Natural killer cell (primary cell): ENCODE results near the gene POLR1A. TPM values are rescaled to one million over a fixed set of nuclear protein-coding genes. Genes with fewer than 3 reads are reported as not detected.

Source experiments
- ATAC-seq, 3 donors: fragments of 150-1000 bp in 2 of 3; fragments of 200-7000 bp in 1 of 3; cut with Tn5 transposase; 1 replicate in 1 of 3; 2 replicates in 2 of 3; pipeline ENCODE4 v1.10.0; 2021; ENCODE audit warnings: mild to moderate bottlenecking in 2 of 3, moderate library complexity in 2 of 3
- DNase-seq, 2 donors: peaks; one replicate each; pipeline versions ENCODE4 v3.0.0 to v3.0.0-alpha.2; 2013 to 2021; ENCODE audit warnings: mixed read lengths in 1 of 2
- H3K27ac ChIP-seq: one replicate; pipeline ENCODE4 v1.5.1; 2013; ENCODE audit warnings: mild to moderate bottlenecking, low read length
- H3K27me3 ChIP-seq: one replicate; pipeline ENCODE4 v1.6.1; 2013; ENCODE audit warnings: low read length; ENCODE audit not compliant: control insufficient read depth, insufficient read depth
- H3K36me3 ChIP-seq: one replicate; pipeline ENCODE4 v1.6.1; 2013; ENCODE audit warnings: low read length; ENCODE audit not compliant: control insufficient read depth, insufficient read depth
- H3K4me1 ChIP-seq: one replicate; pipeline ENCODE4 v1.6.1; 2013; ENCODE audit warnings: low read length; ENCODE audit not compliant: control insufficient read depth, insufficient read depth
- H3K4me3 ChIP-seq: one replicate; pipeline ENCODE4 v1.5.1; 2013; ENCODE audit warnings: low read length
- H3K9me3 ChIP-seq: one replicate; pipeline ENCODE4 v1.6.1; 2013; ENCODE audit warnings: low read length; ENCODE audit not compliant: control insufficient read depth, insufficient read depth
- H3K27ac Mint-ChIP-seq, 2 donors: one replicate each; pipeline ENCODE4 v1.8.0; 2022; ENCODE audit warnings: mild to moderate bottlenecking in 2 of 2, mixed read lengths in 2 of 2, moderate library complexity in 1 of 2
- H3K27me3 Mint-ChIP-seq, 2 donors: one replicate each; pipeline ENCODE4 v1.8.0; 2022; ENCODE audit warnings: low read depth in 2 of 2, mixed read lengths in 2 of 2
- H3K36me3 Mint-ChIP-seq: one replicate; pipeline ENCODE4 v1.8.0; 2022; ENCODE audit warnings: mixed read lengths
- H3K4me1 Mint-ChIP-seq, 2 donors: one replicate each; pipeline ENCODE4 v1.8.0; 2022; ENCODE audit warnings: mixed read lengths in 2 of 2
- H3K4me3 Mint-ChIP-seq: one replicate; pipeline ENCODE4 v1.8.0; 2022; ENCODE audit warnings: mild to moderate bottlenecking, moderate library complexity, mixed read lengths
- H3K9me3 Mint-ChIP-seq, 2 donors: one replicate each; pipeline ENCODE4 v1.8.0; 2022; ENCODE audit warnings: mixed read lengths in 2 of 2
- CTCF ChIP-seq: fragments of 200-600 bp; IDR thresholded peaks from one replicate; pipeline ENCODE4 v1.8.0; 2022; ENCODE audit warnings: antibody characterized with exemption
- WGBS: methylation state at CpG from one replicate; pipeline ENCODE4 v1.1.7; 2013; ENCODE audit warnings: missing lambda C conversion rate; ENCODE audit not compliant: insufficient coverage; 5-methylcytosine and 5-hydroxymethylcytosine counted together
- intact Hi-C: fragments of 100-400 bp; cut with micrococcal nuclease; formaldehyde crosslinking; loops from one replicate; pipeline ENCODE4 v1.14.2; 2022
- total RNA-seq, 4 donors: library from RNA; stranded (reverse); fragments of 120-200 nt in 1 of 4; gene quantifications; one replicate each; pipeline versions ENCODE4 v1.2.3 to v1.2.4, GENCODE V29; 2013 to 2022

Gene POLR1A
- total RNA-seq, 3 donors from 2014 or later (not counting 1 experiment from before 2014, with no cell fraction given) = 19.7 to 26.5 (median 22.8) TPM

- no peaks in the 10 kb centered on the region for H3K27me3 Mint-ChIP-seq
- no peaks in the 10 kb centered on the region for H3K27me3 ChIP-seq
- intact Hi-C loops = no loop called here
- H3K4me1 Mint-ChIP-seq = peaks cover 0 to 7% of the 10 kb centered on the region in 2 donors
- no peak overlapping the region for H3K27ac ChIP-seq
- no peaks in the 10 kb centered on the region for H3K36me3 Mint-ChIP-seq
- no peaks in the 10 kb centered on the region for H3K36me3 ChIP-seq
- DNase-seq (no peak), ATAC-seq (no peak)
- no peaks in the 10 kb centered on the region for H3K9me3 ChIP-seq
- no peak for TF ChIP-seq CTCF
- no peak overlapping the region for H3K4me3 Mint-ChIP-seq
- WGBS = 98% methylated on average over 9 of the region's 9 CpGs
- no peaks in the 10 kb centered on the region for H3K9me3 Mint-ChIP-seq
- H3K27ac Mint-ChIP-seq = no peak overlapping the region
- no peak overlapping the region for H3K4me3 ChIP-seq
- no peaks in the 10 kb centered on the region for H3K4me1 ChIP-seq
Observed at GRCh38 chr2:85986121-85986520, 119.6 kb downstream of the POLR1A start.

DNA sequence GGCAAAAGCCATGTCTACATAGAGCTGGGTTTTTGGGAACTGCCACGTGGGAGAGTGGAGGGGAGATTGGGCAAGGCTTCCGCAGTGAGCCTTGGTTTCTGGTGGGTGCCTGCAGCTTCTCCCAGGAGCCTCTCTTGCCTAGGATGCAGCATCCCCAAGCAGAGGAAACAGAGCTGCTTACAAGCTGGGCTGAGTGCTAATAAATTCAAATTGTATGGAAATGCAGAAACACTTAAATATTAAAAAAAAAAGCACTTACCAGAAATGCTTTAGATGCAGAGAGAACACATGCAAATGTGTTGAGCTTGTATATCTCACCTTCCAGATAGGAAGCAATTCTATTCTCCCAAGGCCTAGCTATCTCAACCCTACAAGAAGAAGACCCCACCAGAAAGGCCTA is 120.9 kb downstream of the POLR1A start:
- Histone ChIP-seq H3K4me3 (no peak overlapping the region), H3K36me3 (no peaks in the 10 kb centered on the region), H3K4me1 (no peaks in the 10 kb centered on the region), H3K9me3 (no peaks in the 10 kb centered on the region), H3K27me3 (no peaks in the 10 kb centered on the region), H3K27ac (no peak overlapping the region)
- H3K27ac Mint-ChIP-seq = no peak overlapping the region
- no peak for TF ChIP-seq CTCF
- no peaks in the 10 kb centered on the region for H3K9me3 Mint-ChIP-seq
- peaks cover 0 to 8% of the 10 kb centered on the region in 2 donors for H3K27me3 Mint-ChIP-seq
- peaks cover 0 to 14% of the 10 kb centered on the region in 2 donors for H3K4me1 Mint-ChIP-seq
- 90% methylated on average over 2 of the region's 2 CpGs for WGBS
- H3K36me3 Mint-ChIP-seq = no peaks in the 10 kb centered on the region
- H3K4me3 Mint-ChIP-seq = no peak overlapping the region
- no peak for DNase-seq
- intact Hi-C loops = no loop called here
- no peak for ATAC-seq

GRCh38 chr2:85983766-85984165 is 121.9 kb downstream of the POLR1A start:
- Mint-ChIP-seq H3K9me3 (no peaks in the 10 kb centered on the region), H3K27me3 (peaks cover 0 to 8% of the 10 kb centered on the region in 2 donors), H3K27ac (no peak overlapping the region), H3K4me1 (peaks cover 0 to 12% of the 10 kb centered on the region in 2 donors), H3K4me3 (no peak overlapping the region), H3K36me3 (no peaks in the 10 kb centered on the region)
- no peak for TF ChIP-seq CTCF
- Histone ChIP-seq H3K27me3 (no peaks in the 10 kb centered on the region), H3K4me3 (no peak overlapping the region), H3K4me1 (no peaks in the 10 kb centered on the region), H3K27ac (no peak overlapping the region), H3K36me3 (no peaks in the 10 kb centered on the region), H3K9me3 (no peaks in the 10 kb centered on the region)
- ATAC-seq = no peak
- WGBS = 87% methylated on average over 6 of the region's 6 CpGs
- intact Hi-C loops = no loop called here
- no peak for DNase-seq

DNA sequence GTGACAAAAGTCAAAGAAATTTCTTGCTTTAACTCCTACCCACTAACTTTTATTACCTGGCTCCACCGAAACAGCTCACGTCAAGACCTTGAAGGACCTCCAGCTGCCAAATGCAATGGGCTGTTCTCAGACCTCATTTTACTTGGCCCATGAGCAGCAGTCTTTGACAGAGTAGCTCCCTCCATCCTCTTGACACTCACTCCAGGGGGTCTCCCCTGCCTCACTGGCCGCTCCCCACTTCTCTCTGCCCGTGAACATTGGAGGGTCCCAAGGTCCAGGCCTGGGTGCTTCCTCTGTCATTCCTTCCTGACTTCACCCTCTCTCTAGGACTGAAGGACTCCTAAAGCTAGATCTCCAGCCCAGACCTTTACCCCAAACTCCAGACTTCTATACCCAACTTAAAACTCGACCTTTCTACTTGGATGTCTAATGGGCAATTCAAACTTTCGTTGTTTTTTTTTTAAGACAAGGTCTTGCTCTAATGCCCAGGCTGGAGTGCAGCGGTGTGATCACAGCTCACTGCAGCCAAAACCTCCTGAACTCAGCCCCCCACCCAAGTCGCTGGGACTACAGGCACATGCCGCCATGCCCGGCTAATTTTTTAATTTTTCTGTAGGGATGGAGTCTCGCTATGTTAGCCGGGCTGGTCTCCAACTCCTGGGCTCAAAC is 124.0 kb downstream of the POLR1A start:
- no peak overlapping the region for H3K4me3 ChIP-seq
- ATAC-seq (no peak), DNase-seq (no peak)
- H3K27me3 ChIP-seq = no peaks in the 10 kb centered on the region
- Mint-ChIP-seq H3K9me3 (no peaks in the 10 kb centered on the region), H3K4me1 (peaks cover 0 to 7% of the 10 kb centered on the region in 2 donors), H3K27me3 (peaks cover 0 to 8% of the 10 kb centered on the region in 2 donors), H3K36me3 (no peaks in the 10 kb centered on the region), H3K27ac (no peak overlapping the region), H3K4me3 (no peak overlapping the region)
- H3K9me3 ChIP-seq = no peaks in the 10 kb centered on the region
- no peak for TF ChIP-seq CTCF
- H3K27ac ChIP-seq = no peak overlapping the region
- no peaks in the 10 kb centered on the region for H3K36me3 ChIP-seq
- 89% methylated on average over 12 of the region's 12 CpGs for WGBS
- no peaks in the 10 kb centered on the region for H3K4me1 ChIP-seq
- intact Hi-C loops = no loop called here
